ENCODE measurements around the gene C9orf152. TPM values are rescaled to one million over a fixed set of nuclear protein-coding genes. Genes with fewer than 3 reads are reported as not detected.

C9orf152 gene
- total and polyA plus RNA-seq, 8 donors: 0.85 to 8.9 (median 2.6) TPM

GRCh38 chr9:110156902-110157301, 51.1 kb downstream of the C9orf152 start:
- no peak for TF ChIP-seq CTCF (IDR thresholded peaks at IDR 0.05)
- 73 to 79% methylated on average over 4 of the region's 4 CpGs for WGBS, 2 donors
- Histone ChIP-seq H3K27ac (no peak overlapping the region), H3K9me3 (no peaks in the 10 kb centered on the region), H3K36me3 (no peaks in the 10 kb centered on the region), H3K4me3 (no peak overlapping the region), H3K27me3 (no peaks in the 10 kb centered on the region), H3K4me1 (no peaks in the 10 kb centered on the region)
- FAIRE-seq (no peak), ATAC-seq (peak in 3 of 4 donors; percentile 32 to 79 (median 60)), DNase-seq (no peak)
- intact Hi-C loops (cut with DNase I): loop anchor here in 1 of 3 donors (5.0 kb wide), 1 partner anchor 255 kb away; no protein-coding TSS in a partner anchor

- ATAC-seq (no peak), DNase-seq (no peak), FAIRE-seq (no peak)
- Histone ChIP-seq H3K36me3 (no peaks in the 10 kb centered on the region), H3K4me3 (no peak overlapping the region), H3K9me3 (no peaks in the 10 kb centered on the region), H3K4me1 (no peaks in the 10 kb centered on the region), H3K27me3 (no peaks in the 10 kb centered on the region), H3K27ac (no peak overlapping the region)
- intact Hi-C loops (cut with DNase I): loop anchor here in 1 of 3 donors (5.0 kb wide), 1 partner anchor 254 kb away; no protein-coding TSS in a partner anchor
- no peak for TF ChIP-seq CTCF (IDR thresholded peaks at IDR 0.05)
- WGBS, 2 donors: 82 to 87% methylated on average over 9 of the region's 9 CpGs
These were observed 51.5 kb downstream of the C9orf152 start for GRCh38 chr9:110156416-110156815.

- Histone ChIP-seq H3K9me3 (no peaks in the 10 kb centered on the region), H3K4me3 (no peak overlapping the region), H3K27me3 (no peaks in the 10 kb centered on the region), H3K27ac (no peak overlapping the region), H3K4me1 (no peaks in the 10 kb centered on the region), H3K36me3 (no peaks in the 10 kb centered on the region)
- no peak for TF ChIP-seq CTCF (IDR thresholded peaks at IDR 0.05)
- DNase-seq (no peak), FAIRE-seq (no peak), ATAC-seq (no peak)
- 69 to 73% methylated on average over 3 of the region's 3 CpGs for WGBS, 2 donors
- intact Hi-C loops (cut with DNase I): loop anchor here in 1 of 3 donors (5.0 kb wide), 1 partner anchor 253 kb away; no protein-coding TSS in a partner anchor
These were observed 52.2 kb downstream of the C9orf152 start for GRCh38 chr9:110155751-110156150.

- H3K4me1 ChIP-seq: no peaks in the 10 kb centered on the region
- intact Hi-C loops (cut with DNase I): loop anchor here in 1 of 3 donors (5.0 kb wide), 2 partner anchors 96 to 246 kb away; no protein-coding TSS in a partner anchor
- H3K27me3 ChIP-seq: no peaks in the 10 kb centered on the region
- ATAC-seq (no peak), DNase-seq (no peak), FAIRE-seq (no peak)
- 48 to 58% methylated on average over 2 of the region's 2 CpGs for WGBS, 2 donors
- H3K27ac ChIP-seq: no peak overlapping the region
- H3K36me3 ChIP-seq: no peaks in the 10 kb centered on the region
- no peak overlapping the region for H3K4me3 ChIP-seq
- no peaks in the 10 kb centered on the region for H3K9me3 ChIP-seq
- TF ChIP-seq CTCF (IDR thresholded peaks at IDR 0.05): no peak
These were observed 54.5 kb downstream of the C9orf152 start for GRCh38 chr9:110153431-110153830.

GRCh38 chr9:110152704-110153374, 55.1 kb downstream of the C9orf152 start:
- 52% methylated on average over 3 of the region's 3 CpGs for WGBS, 2 donors
- no peak for FAIRE-seq

More at GRCh38 chr9:110152704-110153374, 55.1 kb downstream of the C9orf152 start:
- no peaks in the 10 kb centered on the region for H3K4me1 ChIP-seq
- TF ChIP-seq CTCF (IDR thresholded peaks at IDR 0.05): peak; percentile 22 to 54 (median 48)
- H3K36me3 ChIP-seq: no peaks in the 10 kb centered on the region
- H3K27ac ChIP-seq: no peak overlapping the region
- peak; percentile 55 to 78 (median 68) for ATAC-seq
- no peak for DNase-seq
- H3K4me3 ChIP-seq: no peak overlapping the region
- no peaks in the 10 kb centered on the region for H3K27me3 ChIP-seq
- no peaks in the 10 kb centered on the region for H3K9me3 ChIP-seq
- intact Hi-C loops (cut with DNase I): loop anchor here in 1 of 3 donors (5.0 kb wide), 2 partner anchors 96 to 246 kb away; no protein-coding TSS in a partner anchor

Measured in pancreas (tissue), 10 donors.